GM12891 (cell line): ENCODE data around the gene KCNK1.

ENCODE experiments used
- PAX5 ChIP-seq: IDR thresholded peaks from 2 replicates; pipeline ENCODE4 v1.6.1; 2011; ENCODE audit warnings: low read length, moderate library complexity, mild to moderate bottlenecking; ENCODE audit not compliant: insufficient read depth, severe bottlenecking
- POLR2A ChIP-seq: IDR thresholded peaks from 2 replicates; pipeline ENCODE4 v1.6.1; 2011; ENCODE audit warnings: low read depth, low read length, control low read depth
- POLR2AphosphoS5 ChIP-seq: IDR thresholded peaks from 2 replicates; pipeline ENCODE4 v1.6.1; 2011; ENCODE audit warnings: low read depth, low read length, control low read depth
- SPI1 ChIP-seq: IDR thresholded peaks from 2 replicates; pipeline ENCODE4 v1.6.1; 2011; ENCODE audit warnings: low read depth, low read length, control low read depth
- TAF1 ChIP-seq: IDR thresholded peaks from 2 replicates; pipeline ENCODE4 v1.6.1; 2011; ENCODE audit warnings: low read depth, low read length, control low read depth

DNA sequence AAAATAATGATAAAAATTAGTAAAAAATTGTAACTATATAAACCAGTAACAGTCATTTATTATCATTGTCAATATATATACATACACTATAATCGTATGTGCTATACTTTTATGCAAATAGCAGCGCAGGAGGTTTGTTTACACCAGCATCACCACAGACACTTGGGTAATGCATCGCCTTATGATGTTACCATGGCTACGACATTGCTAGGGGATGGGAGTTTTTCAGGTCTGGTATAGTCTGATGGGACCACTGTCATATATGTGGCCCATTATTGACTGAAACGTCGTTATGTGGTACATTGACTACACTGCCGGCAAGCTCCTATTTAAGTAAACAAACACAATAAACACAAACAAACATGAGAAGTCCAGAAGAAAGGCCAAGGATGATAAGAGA is 45.6 kb downstream of the KCNK1 start:
- TF ChIP-seq POLR2A (no peak), POLR2AphosphoS5 (no peak), TAF1 (no peak), PAX5 (no peak), SPI1 (no peak)
